Measurements from ENCODE around the gene OXSR1.
"Not testable (repeated sequence)": the region's sequence is repeated elsewhere in the genome, so short reads cannot be mapped to it uniquely, and the experiment has no call there.

OXSR1 gene

GRCh38 chr3:38127611-38128302 is 37.6 kb upstream of the OXSR1 start:
- DNase-seq (ENCODE audit: low spot score): peak; percentile 8

- DNase-seq (ENCODE audit: low spot score): no peak
These were observed 37.1 kb upstream of the OXSR1 start for GRCh38 chr3:38128303-38128655.

- DNase-seq (ENCODE audit: low spot score): no peak
These were observed 36.3 kb upstream of the OXSR1 start for GRCh38 chr3:38129058-38129457.

GRCh38 chr3:38130631-38131065 is 34.7 kb upstream of the OXSR1 start:
- DNase-seq (ENCODE audit: low spot score): no peak

- DNase-seq (ENCODE audit: low spot score): peak; percentile 21
These were observed 33.5 kb upstream of the OXSR1 start for GRCh38 chr3:38131621-38132369.

- DNase-seq (ENCODE audit: low spot score): no peak
These were observed 32.2 kb upstream of the OXSR1 start for GRCh38 chr3:38133209-38133556.

- DNase-seq (ENCODE audit: low spot score): no peak
These were observed 31.6 kb upstream of the OXSR1 start for GRCh38 chr3:38133557-38134405.

- not testable (repeated sequence) for DNase-seq (ENCODE audit: low spot score)
These were observed 30.7 kb upstream of the OXSR1 start for GRCh38 chr3:38134517-38135143.

GRCh38 chr3:38135621-38136277 is 29.6 kb upstream of the OXSR1 start:
- not testable (repeated sequence) for DNase-seq (ENCODE audit: low spot score)

GRCh38 chr3:38136393-38136776 is 29.0 kb upstream of the OXSR1 start:
- no peak for DNase-seq (ENCODE audit: low spot score)

GRCh38 chr3:38136777-38137614 is 28.3 kb upstream of the OXSR1 start, which contains the start of gene ACAA1:
ACAA1 (minus strand) TSS chr3:38137127; CDS start chr3:38137035, 92 bp downstream.
- peak; percentile 99 for DNase-seq (ENCODE audit: low spot score)

- no peak for DNase-seq (ENCODE audit: low spot score)
These were observed 27.6 kb upstream of the OXSR1 start for GRCh38 chr3:38137615-38138348.

GRCh38 chr3:38138349-38139190 is 26.8 kb upstream of the OXSR1 start, which contains the start of gene MYD88:
MYD88 (plus strand) TSS chr3:38138661; CDS start chr3:38138701, 40 bp downstream.
- DNase-seq (ENCODE audit: low spot score): peak; percentile 63

GRCh38 chr3:38139191-38139590 is 26.1 kb upstream of the OXSR1 start:
- DNase-seq (ENCODE audit: low spot score): no peak

- DNase-seq (ENCODE audit: low spot score): no peak
These were observed 25.7 kb upstream of the OXSR1 start for GRCh38 chr3:38139652-38140051.

GRCh38 chr3:38140326-38141172 is 24.8 kb upstream of the OXSR1 start:
- no peak for DNase-seq (ENCODE audit: low spot score)

- no peak for DNase-seq (ENCODE audit: low spot score)
These were observed 24.0 kb upstream of the OXSR1 start for GRCh38 chr3:38141173-38141951.

Data from kidney capillary endothelial cell (primary cell).